H1 (cell line): ENCODE measurements around the gene SIRT7.

Source experiments
- JUND ChIP-seq: IDR thresholded peaks from 2 replicates; pipeline ENCODE4 v1.6.1; 2011; ENCODE audit warnings: mild to moderate bottlenecking, improper control_type of control experiment, low read length
- KDM5A ChIP-seq: fragments of 200-600 bp; IDR thresholded peaks from 2 replicates; pipeline ENCODE4 v1.7.1; 2012; ENCODE audit warnings: mild to moderate bottlenecking, low read length, inconsistent platforms, mixed read lengths
- POLR2A ChIP-seq, 2 experiments: IDR thresholded peaks; 1 replicate in 1 of 2; 2 replicates in 1 of 2; pipeline ENCODE4 v1.6.1; 2011; ENCODE audit warnings: low read depth in 2 of 2, low read length in 2 of 2, mild to moderate bottlenecking in 2 of 2; ENCODE audit errors: control extremely low read depth in 1 of 2
- SIX5 ChIP-seq: IDR thresholded peaks from 2 replicates; pipeline ENCODE4 v1.6.1; 2011; ENCODE audit warnings: mild to moderate bottlenecking, low read depth, low read length
- SP4 ChIP-seq: IDR thresholded peaks from 2 replicates; pipeline ENCODE4 v1.6.1; 2012; ENCODE audit warnings: low read length, inconsistent platforms
- TAF1 ChIP-seq: IDR thresholded peaks from 2 replicates; pipeline ENCODE4 v1.6.1; 2011; ENCODE audit warnings: mild to moderate bottlenecking, low read depth, low read length
- TF ChIP-seq, protein P1 (sequence below), 3 experiments: IDR thresholded peaks; 1 replicate in 2 of 3; 2 replicates in 1 of 3; pipeline versions ENCODE4 v1.5.1 to v1.6.1; 2011; ENCODE audit warnings: low read length in 3 of 3, mild to moderate bottlenecking in 3 of 3, inconsistent platforms in 2 of 3, low read depth in 1 of 3, moderate library complexity in 1 of 3; ENCODE audit not compliant: insufficient read depth in 1 of 3; ENCODE audit errors: control extremely low read depth in 1 of 3

DNA sequence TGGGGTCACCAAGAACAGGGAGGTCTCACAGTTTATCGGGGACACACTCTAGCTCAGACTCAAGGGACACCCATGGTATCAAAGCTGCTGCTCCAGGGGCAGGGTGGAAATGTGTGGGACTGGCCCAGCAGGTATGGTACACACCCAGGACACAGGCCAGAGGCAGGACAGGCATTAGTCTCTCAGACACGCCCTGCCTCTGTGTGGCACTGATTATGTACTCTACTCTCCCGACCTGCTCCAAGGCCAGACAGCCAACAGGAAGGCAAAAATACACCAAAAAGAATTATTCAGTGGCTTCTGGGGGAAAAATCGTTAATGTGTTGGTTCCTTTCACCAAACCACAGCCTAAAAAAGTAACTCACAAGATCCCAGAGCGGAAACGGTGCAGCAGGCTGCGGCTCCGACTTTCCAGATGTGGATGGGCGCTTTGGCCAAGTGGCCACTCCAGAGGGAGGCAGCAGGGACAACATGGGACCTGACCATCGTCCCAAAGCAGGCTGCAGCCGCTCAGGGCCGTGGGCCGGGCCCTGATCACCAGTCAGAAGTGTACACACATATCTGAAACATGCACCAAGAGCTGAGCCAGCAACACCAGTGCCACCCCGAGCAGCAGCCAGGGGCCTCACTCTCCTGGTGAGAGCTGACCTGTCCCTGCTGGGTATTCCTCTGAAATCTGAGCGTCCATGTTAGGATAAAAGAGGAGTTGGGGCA lies 1.0 kb upstream of the SIRT7 start:
- no peak for TF ChIP-seq JUND
- TF ChIP-seq, protein P1, sequence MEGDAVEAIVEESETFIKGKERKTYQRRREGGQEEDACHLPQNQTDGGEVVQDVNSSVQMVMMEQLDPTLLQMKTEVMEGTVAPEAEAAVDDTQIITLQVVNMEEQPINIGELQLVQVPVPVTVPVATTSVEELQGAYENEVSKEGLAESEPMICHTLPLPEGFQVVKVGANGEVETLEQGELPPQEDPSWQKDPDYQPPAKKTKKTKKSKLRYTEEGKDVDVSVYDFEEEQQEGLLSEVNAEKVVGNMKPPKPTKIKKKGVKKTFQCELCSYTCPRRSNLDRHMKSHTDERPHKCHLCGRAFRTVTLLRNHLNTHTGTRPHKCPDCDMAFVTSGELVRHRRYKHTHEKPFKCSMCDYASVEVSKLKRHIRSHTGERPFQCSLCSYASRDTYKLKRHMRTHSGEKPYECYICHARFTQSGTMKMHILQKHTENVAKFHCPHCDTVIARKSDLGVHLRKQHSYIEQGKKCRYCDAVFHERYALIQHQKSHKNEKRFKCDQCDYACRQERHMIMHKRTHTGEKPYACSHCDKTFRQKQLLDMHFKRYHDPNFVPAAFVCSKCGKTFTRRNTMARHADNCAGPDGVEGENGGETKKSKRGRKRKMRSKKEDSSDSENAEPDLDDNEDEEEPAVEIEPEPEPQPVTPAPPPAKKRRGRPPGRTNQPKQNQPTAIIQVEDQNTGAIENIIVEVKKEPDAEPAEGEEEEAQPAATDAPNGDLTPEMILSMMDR (IDR thresholded peaks at IDR 0.05; ENCODE audit: control extremely low read depth in 1 of 3, insufficient read depth in 1 of 3, low read depth in 1 of 3, low read length in 3 of 3): no peak
- TF ChIP-seq POLR2A (IDR thresholded peaks at IDR 0.05; ENCODE audit: control extremely low read depth in 1 of 2, low read depth in 2 of 2, low read length in 2 of 2): no peak
- no peak for TF ChIP-seq SIX5
- TF ChIP-seq TAF1: no peak
- TF ChIP-seq SP4: no peak
- no peak for TF ChIP-seq KDM5A
